MM.1S (cell line): Measurements from ENCODE around the gene RASSF4.

Experiments
- DNase-seq: peaks from one replicate; pipeline ENCODE4 v3.0.0-alpha.2; 2015
- H2AFZ ChIP-seq: fragments of 300-600 bp; sonication (generic); 2 replicates; pipeline ENCODE4 v1.6.0; 2016; ENCODE audit warnings: antibody characterized with exemption, low read length
- H3F3A ChIP-seq: fragments of 300-600 bp; sonication (generic); 2 replicates; pipeline ENCODE4 v1.6.1; 2016; ENCODE audit warnings: mild to moderate bottlenecking, antibody characterized with exemption, low read length, moderate library complexity, mixed read lengths; ENCODE audit not compliant: insufficient read depth
- H3K27ac ChIP-seq: fragments of 300-600 bp; sonication (generic); 2 replicates; pipeline ENCODE4 v1.5.1; 2016; ENCODE audit warnings: mild to moderate bottlenecking, low read length
- H3K27me3 ChIP-seq: fragments of 300-600 bp; sonication (generic); replicated peaks from 2 replicates; pipeline ENCODE4 v1.6.0; 2016; ENCODE audit warnings: low read length; ENCODE audit not compliant: insufficient read depth
- H3K36me3 ChIP-seq: fragments of 300-600 bp; sonication (generic); replicated peaks from 2 replicates; pipeline ENCODE4 v1.6.1; 2016; ENCODE audit warnings: mild to moderate bottlenecking, low read length, mixed read lengths; ENCODE audit not compliant: insufficient read depth
- H3K4me1 ChIP-seq: fragments of 300-600 bp; sonication (generic); 2 replicates; pipeline ENCODE4 v1.6.1; 2016; ENCODE audit warnings: low read length, mixed read lengths
- H3K4me2 ChIP-seq: fragments of 300-600 bp; sonication (generic); 2 replicates; pipeline ENCODE4 v1.6.0; 2016; ENCODE audit warnings: low read depth, low read length
- H3K4me3 ChIP-seq: fragments of 300-600 bp; sonication (generic); 2 replicates; pipeline ENCODE4 v1.5.1; 2016; ENCODE audit warnings: low read length, mixed read lengths
- H3K79me2 ChIP-seq: fragments of 300-600 bp; sonication (generic); 2 replicates; pipeline ENCODE4 v1.6.1; 2016; ENCODE audit warnings: mixed run types, low read length, mixed read lengths
- H3K9ac ChIP-seq: fragments of 300-600 bp; sonication (generic); 2 replicates; pipeline ENCODE4 v1.6.1; 2016; ENCODE audit warnings: low read length, mixed read lengths
- H3K9me2 ChIP-seq: fragments of 300-600 bp; sonication (generic); replicated peaks from 2 replicates; pipeline ENCODE4 v1.6.1; 2016; ENCODE audit warnings: mild to moderate bottlenecking, low read length, mixed read lengths; ENCODE audit not compliant: insufficient read depth
- H3K9me3 ChIP-seq: fragments of 300-600 bp; sonication (generic); replicated peaks from 2 replicates; pipeline ENCODE4 v1.6.1; 2016; ENCODE audit warnings: mild to moderate bottlenecking, low read length, mixed read lengths; ENCODE audit not compliant: insufficient read depth
- H4K20me1 ChIP-seq: fragments of 300-600 bp; sonication (generic); 2 replicates; pipeline ENCODE4 v1.6.1; 2016; ENCODE audit warnings: mild to moderate bottlenecking, low read length, moderate library complexity, mixed read lengths; ENCODE audit not compliant: insufficient read depth
- CTCF ChIP-seq: fragments of 300-600 bp; sonication (generic); IDR thresholded peaks from 2 replicates; pipeline ENCODE4 v1.5.1; 2016; ENCODE audit warnings: antibody characterized with exemption, low read length, mixed read lengths
- EZH2 ChIP-seq: fragments of 300-600 bp; sonication (generic); optimal IDR thresholded peaks from 2 replicates; pipeline ENCODE3; 2017; ENCODE audit warnings: low read depth, mild to moderate bottlenecking, antibody characterized with exemption, low read length, mixed read lengths
- EZH2phosphoT487 ChIP-seq: fragments of 300-600 bp; sonication (generic); IDR thresholded peaks from 2 replicates; pipeline ENCODE4 v1.6.1; 2018; ENCODE audit warnings: antibody characterized with exemption, low read length

RASSF4 gene

GRCh38 chr10:44961230-44961571 lies 1.6 kb downstream of the RASSF4 start:
- H3K27me3 ChIP-seq = no peaks in the 10 kb centered on the region
- TF ChIP-seq CTCF (no peak), EZH2 (no peak), EZH2phosphoT487 (no peak)
- peaks cover 56% of the 10 kb centered on the region for H3F3A ChIP-seq
- no peaks in the 10 kb centered on the region for H3K9me3 ChIP-seq
- H3K4me2 ChIP-seq = peak overlapping the region; percentile 97
- no peaks in the 10 kb centered on the region for H4K20me1 ChIP-seq
- DNase-seq = no peak
- H2AFZ ChIP-seq = peak overlapping the region; percentile 24; the same call in 1 of the 2 replicates
- peaks cover 57% of the 10 kb centered on the region for H3K4me1 ChIP-seq
- peak overlapping the region; percentile 93 for H3K4me3 ChIP-seq
- peak overlapping the region; percentile 87 for H3K27ac ChIP-seq
- no peaks in the 10 kb centered on the region for H3K9me2 ChIP-seq
- H3K9ac ChIP-seq = peak overlapping the region; percentile 86
- H3K79me2 ChIP-seq = peaks cover 78% of the 10 kb centered on the region
- no peaks in the 10 kb centered on the region for H3K36me3 ChIP-seq

GRCh38 chr10:44961931-44962750 lies 2.5 kb downstream of the RASSF4 start:
- peak; percentile 35 for DNase-seq
- Histone ChIP-seq H3K27me3 (no peaks in the 10 kb centered on the region), H3K9me3 (no peaks in the 10 kb centered on the region), H3K9me2 (no peaks in the 10 kb centered on the region), H4K20me1 (no peaks in the 10 kb centered on the region), H3F3A (peaks cover 61% of the 10 kb centered on the region), H3K4me3 (peak overlapping the region; percentile 93), H3K9ac (peak overlapping the region; percentile 86), H3K36me3 (no peaks in the 10 kb centered on the region), H2AFZ (no peak overlapping the region), H3K4me1 (peaks cover 62% of the 10 kb centered on the region), H3K79me2 (peaks cover 87% of the 10 kb centered on the region), H3K27ac (peak overlapping the region; percentile 87), H3K4me2 (peak overlapping the region; percentile 97)
- TF ChIP-seq CTCF = no peak
- TF ChIP-seq EZH2phosphoT487 = no peak
- TF ChIP-seq EZH2 = no peak

- no peaks in the 10 kb centered on the region for H4K20me1 ChIP-seq
- no peaks in the 10 kb centered on the region for H3K27me3 ChIP-seq
- no peaks in the 10 kb centered on the region for H3K9me2 ChIP-seq
- peaks cover 67% of the 10 kb centered on the region for H3K4me1 ChIP-seq
- H3F3A ChIP-seq = peaks cover 61% of the 10 kb centered on the region
- TF ChIP-seq EZH2 (no peak), CTCF (peak; percentile 57)
- peak overlapping the region; percentile 97 for H3K4me2 ChIP-seq
- peaks cover 91% of the 10 kb centered on the region for H3K79me2 ChIP-seq
- H3K9me3 ChIP-seq = no peaks in the 10 kb centered on the region
- H3K36me3 ChIP-seq = no peaks in the 10 kb centered on the region
- peak overlapping the region; percentile 93 for H3K4me3 ChIP-seq
- H2AFZ ChIP-seq = no peak overlapping the region
- H3K9ac ChIP-seq = peak overlapping the region; percentile 86
- peak overlapping the region; percentile 87 for H3K27ac ChIP-seq
- DNase-seq = peak; percentile 97
Measured at GRCh38 chr10:44962870-44963738, 3.5 kb downstream of the RASSF4 start.
